ENCODE results near the gene TRMT10B. TPM values are rescaled to one million over a fixed set of nuclear protein-coding genes. Genes with fewer than 3 reads are reported as not detected.
A peak's percentile ranks its signal among the peaks of the same experiment; 100 is the strongest.

Gene TRMT10B
- total and polyA plus RNA-seq, 2 of the 13 experiments (the other 11 are each of a cell fraction or from before 2014, with no cell fraction given) = 3.1 to 3.9 TPM

GRCh38 chr9:37784616-37785483 is 31.2 kb downstream of the TRMT10B start, which contains the start of gene EXOSC3 (continued):
- TF ChIP-seq ZNF280B (CRISPR knock-in tag; IDR thresholded peaks at IDR 0.05; ENCODE audit: borderline replicate concordance) (0 out of 2 replicates have a peak, but pooled peaks have one; percentile 66), SP4 (CRISPR knock-in tag; IDR thresholded peaks at IDR 0.05) (peak; percentile 56; the same call in 1 of the 2 replicates), YEATS2 (CRISPR knock-in tag; IDR thresholded peaks at IDR 0.05; ENCODE audit: borderline replicate concordance) (peak; percentile 95), ZBTB46 (CRISPR knock-in tag; IDR thresholded peaks at IDR 0.05; ENCODE audit: borderline replicate concordance) (no peak), ZNF703 (CRISPR knock-in tag; IDR thresholded peaks at IDR 0.05; ENCODE audit: borderline replicate concordance) (peak; percentile 81; the same call in 1 of the 2 replicates), SP2 (CRISPR knock-in tag; IDR thresholded peaks at IDR 0.05) (peak; percentile 87), PLSCR1 (CRISPR knock-in tag; IDR thresholded peaks at IDR 0.05; ENCODE audit: borderline replicate concordance) (no peak), HCFC1 (IDR thresholded peaks at IDR 0.05; ENCODE audit: low read depth, low read length) (peak; percentile 56; the same call in 1 of the 2 replicates), IRX3 (CRISPR knock-in tag; IDR thresholded peaks at IDR 0.05; ENCODE audit: borderline replicate concordance, low read depth) (no peak), JARID2 (CRISPR knock-in tag; IDR thresholded peaks at IDR 0.05; ENCODE audit: insufficient replicate concordance) (peak; percentile 77), CEBPG (CRISPR knock-in tag; IDR thresholded peaks at IDR 0.05) (no peak), MAX (IDR thresholded peaks at IDR 0.05) (peak; percentile 88), THRA (CRISPR knock-in tag; IDR thresholded peaks at IDR 0.05; ENCODE audit: borderline replicate concordance) (peak; percentile 48; the same call in 1 of the 2 replicates), NFAT5 (CRISPR knock-in tag; IDR thresholded peaks at IDR 0.05) (no peak; the same call in 1 of the 2 replicates), CBX1 (IDR thresholded peaks at IDR 0.05; ENCODE audit: low read depth) (no peak), HOXA5 (CRISPR knock-in tag; IDR thresholded peaks at IDR 0.05) (peak; percentile 31)
